Measurements from ENCODE around the gene PGM5. TPM values are rescaled to one million over a fixed set of nuclear protein-coding genes. Genes with fewer than 3 reads are reported as not detected.

The PGM5 gene
- total and polyA plus RNA-seq, 2 of the 8 experiments (the other 6 are each of a cell fraction or from before 2014, with no cell fraction given): not detected

DNA sequence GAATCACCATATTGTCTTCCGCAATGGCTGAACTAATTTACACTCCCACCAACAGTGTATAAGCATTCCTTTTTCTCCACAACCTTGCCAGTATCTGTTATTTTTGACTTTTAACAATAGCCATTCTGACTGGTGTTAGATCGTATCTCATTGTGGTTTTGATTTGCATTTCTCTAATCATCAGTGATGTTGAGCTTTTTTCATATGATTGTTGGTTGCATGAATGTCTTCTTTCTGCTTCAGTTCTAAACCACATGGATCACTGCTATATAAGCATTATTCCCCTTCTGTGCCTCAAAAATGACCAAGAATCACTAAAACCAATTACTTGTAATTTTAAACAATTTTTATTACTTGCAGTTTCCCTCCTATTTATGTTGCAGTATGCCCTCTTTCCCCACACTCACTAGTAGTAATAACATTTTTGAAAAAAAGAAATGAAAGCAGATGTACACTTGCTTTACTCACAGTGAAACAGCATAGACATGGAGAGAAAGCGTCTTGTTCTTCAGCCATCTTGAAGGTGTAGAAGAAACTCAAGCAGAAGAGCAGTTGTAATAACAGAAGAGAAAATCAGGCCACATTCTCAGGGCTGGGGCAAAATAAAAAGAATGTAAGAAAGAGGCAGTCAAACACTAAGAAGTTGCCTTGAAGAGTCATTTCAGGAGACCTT is 188.8 kb downstream of the PGM5 start (continued):
- TF ChIP-seq KDM4A (IDR thresholded peaks at IDR 0.05; ENCODE audit: low read depth, low read length, severe bottlenecking): no peak
- no peak for TF ChIP-seq GABPA (IDR thresholded peaks at IDR 0.05; ENCODE audit: borderline replicate concordance, insufficient read depth, low read length)
- no peak for TF ChIP-seq SUZ12 (IDR thresholded peaks at IDR 0.05; ENCODE audit: low read length)
- TF ChIP-seq SP4 (IDR thresholded peaks at IDR 0.05; ENCODE audit: low read length): no peak
- TF ChIP-seq, protein P1, sequence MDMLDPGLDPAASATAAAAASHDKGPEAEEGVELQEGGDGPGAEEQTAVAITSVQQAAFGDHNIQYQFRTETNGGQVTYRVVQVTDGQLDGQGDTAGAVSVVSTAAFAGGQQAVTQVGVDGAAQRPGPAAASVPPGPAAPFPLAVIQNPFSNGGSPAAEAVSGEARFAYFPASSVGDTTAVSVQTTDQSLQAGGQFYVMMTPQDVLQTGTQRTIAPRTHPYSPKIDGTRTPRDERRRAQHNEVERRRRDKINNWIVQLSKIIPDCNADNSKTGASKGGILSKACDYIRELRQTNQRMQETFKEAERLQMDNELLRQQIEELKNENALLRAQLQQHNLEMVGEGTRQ (IDR thresholded peaks at IDR 0.05; ENCODE audit: low read length): no peak
